Thoracic aorta (tissue), 2 donors: ENCODE results near the gene FAAP20. TPM values are rescaled to one million over a fixed set of nuclear protein-coding genes. Genes with fewer than 3 reads are reported as not detected.
A peak's percentile ranks its signal among the peaks of the same experiment; 100 is the strongest.

ENCODE experiments used
- ATAC-seq: fragments of 150-250 bp; one replicate; pipeline ENCODE4 v1.8.0; 2017; ENCODE audit warnings: low read depth; ENCODE audit not compliant: insufficient number of reproducible peaks, low FRiP score
- DNase-seq: peaks from one replicate; pipeline ENCODE4 v3.0.0-alpha.2; 2020; ENCODE audit warnings: low spot score
- H3K27ac ChIP-seq, 2 donors: fragments of 200-600 bp; sonication (generic); 1 replicate in 1 of 2; 2 replicates in 1 of 2; pipeline ENCODE4 v1.5.1; 2016; ENCODE audit warnings: mild to moderate bottlenecking in 2 of 2, moderate library complexity in 2 of 2
- H3K27me3 ChIP-seq: fragments of 200-600 bp; sonication (generic); replicated peaks from 2 replicates; pipeline ENCODE4 v1.6.0; 2016; ENCODE audit warnings: mild to moderate bottlenecking; ENCODE audit not compliant: insufficient read depth
- H3K36me3 ChIP-seq: fragments of 200-600 bp; sonication (generic); one replicate; pipeline ENCODE4 v1.5.1; 2016
- H3K4me1 ChIP-seq, 2 donors: fragments of 200-600 bp; sonication (generic); 1 replicate in 1 of 2; 2 replicates in 1 of 2; pipeline versions ENCODE4 v1.5.1 to v1.6.0; 2016; ENCODE audit warnings: low read depth in 2 of 2, mild to moderate bottlenecking in 1 of 2; ENCODE audit not compliant: control insufficient read depth in 1 of 2
- H3K4me3 ChIP-seq: fragments of 200-600 bp; sonication (generic); 2 replicates; pipeline ENCODE4 v1.5.1; 2016; ENCODE audit warnings: mild to moderate bottlenecking
- H3K9me3 ChIP-seq: fragments of 200-600 bp; sonication (generic); 2 replicates; pipeline ENCODE4 v1.5.1; 2016
- total RNA-seq, 2 donors: library from RNA; depleted of rRNA; stranded (reverse); fragments of >200 nt; gene quantifications; one replicate each; pipeline versions ENCODE4 v1.1.0 to v1.2.3, GENCODE V29; 2016
- TF ChIP-seq, protein P1 (sequence below): fragments of 200-600 bp; sonication (generic); IDR thresholded peaks from one replicate; pipeline ENCODE4 v1.5.1; 2019; ENCODE audit warnings: antibody characterized with exemption

FAAP20 gene
- total RNA-seq, 2 donors from 2014 or later: 29.1 to 52.6 TPM

- no peaks in the 10 kb centered on the region for H3K9me3 ChIP-seq
Measured at GRCh38 chr1:2212532-2213491, 18.2 kb upstream of the FAAP20 start.

DNA sequence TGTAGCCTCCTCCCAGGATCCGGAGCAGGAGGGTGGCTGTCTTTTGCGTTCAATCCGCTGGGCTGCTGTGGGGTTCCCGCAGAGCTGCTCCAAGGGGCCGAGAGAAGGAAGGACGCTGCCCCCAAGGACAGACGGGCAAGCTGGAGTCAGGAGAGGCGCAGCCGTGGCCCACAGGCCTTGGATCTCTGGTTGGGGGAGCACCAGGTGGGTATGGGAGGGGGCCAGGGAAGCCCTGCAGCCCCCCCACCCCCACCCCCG, 17.6 kb upstream of the FAAP20 start:
- TF ChIP-seq, protein P1, sequence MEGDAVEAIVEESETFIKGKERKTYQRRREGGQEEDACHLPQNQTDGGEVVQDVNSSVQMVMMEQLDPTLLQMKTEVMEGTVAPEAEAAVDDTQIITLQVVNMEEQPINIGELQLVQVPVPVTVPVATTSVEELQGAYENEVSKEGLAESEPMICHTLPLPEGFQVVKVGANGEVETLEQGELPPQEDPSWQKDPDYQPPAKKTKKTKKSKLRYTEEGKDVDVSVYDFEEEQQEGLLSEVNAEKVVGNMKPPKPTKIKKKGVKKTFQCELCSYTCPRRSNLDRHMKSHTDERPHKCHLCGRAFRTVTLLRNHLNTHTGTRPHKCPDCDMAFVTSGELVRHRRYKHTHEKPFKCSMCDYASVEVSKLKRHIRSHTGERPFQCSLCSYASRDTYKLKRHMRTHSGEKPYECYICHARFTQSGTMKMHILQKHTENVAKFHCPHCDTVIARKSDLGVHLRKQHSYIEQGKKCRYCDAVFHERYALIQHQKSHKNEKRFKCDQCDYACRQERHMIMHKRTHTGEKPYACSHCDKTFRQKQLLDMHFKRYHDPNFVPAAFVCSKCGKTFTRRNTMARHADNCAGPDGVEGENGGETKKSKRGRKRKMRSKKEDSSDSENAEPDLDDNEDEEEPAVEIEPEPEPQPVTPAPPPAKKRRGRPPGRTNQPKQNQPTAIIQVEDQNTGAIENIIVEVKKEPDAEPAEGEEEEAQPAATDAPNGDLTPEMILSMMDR: no peak
- Histone ChIP-seq H3K4me3 (peak overlapping the region; percentile 69), H3K27me3 (no peaks in the 10 kb centered on the region), H3K27ac (peak overlapping the region; percentile 100), H3K4me1 (peaks cover 47 to 75% of the 10 kb centered on the region in 2 donors), H3K9me3 (no peaks in the 10 kb centered on the region), H3K36me3 (no peaks in the 10 kb centered on the region)
- ATAC-seq (no peak), DNase-seq (no peak)

More at GRCh38 chr1:2212532-2213491, 18.2 kb upstream of the FAAP20 start:
- H3K4me1 ChIP-seq: peaks cover 44 to 70% of the 10 kb centered on the region in 2 donors
- ATAC-seq: peak; percentile 73
- DNase-seq: peak; percentile 92
- H3K27me3 ChIP-seq: no peaks in the 10 kb centered on the region
- H3K4me3 ChIP-seq: peak overlapping the region; percentile 69
- TF ChIP-seq, protein P1: peak; percentile 31
- H3K27ac ChIP-seq: peak overlapping the region; percentile 100
- no peaks in the 10 kb centered on the region for H3K36me3 ChIP-seq

DNA sequence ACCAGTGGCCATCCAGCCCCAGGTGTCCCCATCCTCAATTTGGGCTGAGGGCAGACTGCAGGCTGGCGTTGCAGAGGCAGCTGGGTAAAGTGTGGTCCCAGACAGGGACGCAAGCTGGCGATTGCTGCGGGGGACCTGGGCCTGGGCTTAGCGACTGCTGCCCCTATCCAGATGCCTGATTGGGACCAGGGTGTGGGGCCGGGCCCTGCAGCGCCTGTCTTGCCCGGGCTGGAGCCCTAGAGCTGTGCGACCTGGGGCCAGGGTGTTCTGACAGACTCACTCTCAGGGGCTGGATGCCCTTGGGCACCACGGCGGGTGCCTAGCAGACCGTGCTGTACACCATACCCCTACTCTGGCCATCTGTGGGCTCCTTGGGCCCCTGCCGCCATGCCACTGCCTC, 16.2 kb upstream of the FAAP20 start:
- no peaks in the 10 kb centered on the region for H3K27me3 ChIP-seq
- DNase-seq (no peak), ATAC-seq (no peak)
- H3K4me3 ChIP-seq: no peak overlapping the region
- H3K27ac ChIP-seq: peak overlapping the region; percentile 96 to 98
- TF ChIP-seq, protein P1: no peak
- H3K4me1 ChIP-seq: peaks cover 60 to 90% of the 10 kb centered on the region in 2 donors
- no peaks in the 10 kb centered on the region for H3K36me3 ChIP-seq
- H3K9me3 ChIP-seq: no peaks in the 10 kb centered on the region

DNA sequence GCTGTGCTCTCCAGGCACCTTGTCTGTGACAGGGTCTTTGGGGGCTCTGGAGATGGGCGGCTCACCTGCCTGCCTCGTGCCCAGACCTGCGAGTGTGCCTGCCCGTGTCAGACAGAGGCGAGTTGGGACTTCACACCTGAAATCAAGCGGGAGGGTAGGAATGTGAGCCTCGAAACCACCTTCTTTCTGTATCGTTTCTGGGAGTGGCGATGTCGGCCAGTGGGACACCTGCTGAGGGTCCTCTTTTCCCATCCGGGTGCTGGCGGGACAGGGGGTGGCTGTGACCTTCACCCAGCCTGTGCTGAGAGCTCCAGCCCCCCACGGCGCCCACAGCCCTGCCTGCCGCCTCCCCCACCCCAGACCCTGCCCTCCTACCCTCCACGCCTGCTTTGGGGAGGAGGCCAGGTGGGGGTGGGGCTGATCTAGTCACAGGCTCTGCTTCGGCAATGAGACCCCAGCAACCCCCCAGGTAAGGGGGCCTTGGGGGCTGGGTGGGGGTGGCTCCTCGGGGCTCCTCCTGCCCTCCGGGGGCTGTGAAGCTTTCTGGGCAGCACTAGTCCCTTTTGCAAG, 15.6 kb upstream of the FAAP20 start:
- no peaks in the 10 kb centered on the region for H3K9me3 ChIP-seq
- H3K4me1 ChIP-seq: peaks cover 63 to 92% of the 10 kb centered on the region in 2 donors
- no peaks in the 10 kb centered on the region for H3K36me3 ChIP-seq
- TF ChIP-seq, protein P1: no peak
- no peak overlapping the region for H3K4me3 ChIP-seq
- ATAC-seq: no peak
- DNase-seq: no peak
- H3K27ac ChIP-seq: peak overlapping the region; percentile 96 to 98
- H3K27me3 ChIP-seq: no peaks in the 10 kb centered on the region

GRCh38 chr1:2209400-2210083, 15.0 kb upstream of the FAAP20 start:
- no peaks in the 10 kb centered on the region for H3K27me3 ChIP-seq
- peak overlapping the region; percentile 64 for H3K4me3 ChIP-seq
- TF ChIP-seq, protein P1: no peak
- ATAC-seq (no peak), DNase-seq (no peak)
- no peaks in the 10 kb centered on the region for H3K36me3 ChIP-seq
- H3K27ac ChIP-seq: peak overlapping the region; percentile 96 to 98
- H3K4me1 ChIP-seq: peaks cover 57 to 86% of the 10 kb centered on the region in 2 donors
- H3K9me3 ChIP-seq: no peaks in the 10 kb centered on the region
